Measurements from ENCODE around the gene HNF1A.

DNA sequence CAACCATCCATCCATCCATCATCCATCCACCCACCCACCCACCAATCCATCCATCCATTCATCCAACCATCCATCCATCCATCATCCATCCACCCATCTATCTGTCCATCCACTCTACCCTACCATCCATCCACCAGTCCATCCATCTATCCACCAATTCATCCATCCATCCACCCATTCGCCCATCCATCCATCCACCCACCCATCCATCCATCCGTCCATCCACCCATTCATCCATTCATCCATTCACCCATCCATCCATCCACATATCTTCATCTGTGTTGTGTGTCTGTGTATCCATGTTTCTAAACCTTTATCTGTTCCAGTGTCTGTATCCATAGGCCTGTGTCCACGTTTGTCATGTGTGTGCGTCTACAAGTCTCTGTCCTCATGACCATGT lies 9.9 kb downstream of the HNF1A start:
- TF ChIP-seq POLR2A (IDR thresholded peaks at IDR 0.05; ENCODE audit: borderline replicate concordance, extremely low read depth, insufficient read depth, insufficient read length), result no peak
- TF ChIP-seq POLR2AphosphoS5 (IDR thresholded peaks at IDR 0.05; ENCODE audit: low read depth, low read length), result no peak
- no peak for TF ChIP-seq JUND (IDR thresholded peaks at IDR 0.05)
